Raji (cell line): ENCODE results near the gene MSRB1.

ENCODE experiments used
- POLR2A ChIP-seq: IDR thresholded peaks from 2 replicates; pipeline ENCODE4 v1.6.1; 2011; ENCODE audit warnings: low read depth, low read length, control low read depth; ENCODE audit not compliant: insufficient read depth

The MSRB1 gene

DNA sequence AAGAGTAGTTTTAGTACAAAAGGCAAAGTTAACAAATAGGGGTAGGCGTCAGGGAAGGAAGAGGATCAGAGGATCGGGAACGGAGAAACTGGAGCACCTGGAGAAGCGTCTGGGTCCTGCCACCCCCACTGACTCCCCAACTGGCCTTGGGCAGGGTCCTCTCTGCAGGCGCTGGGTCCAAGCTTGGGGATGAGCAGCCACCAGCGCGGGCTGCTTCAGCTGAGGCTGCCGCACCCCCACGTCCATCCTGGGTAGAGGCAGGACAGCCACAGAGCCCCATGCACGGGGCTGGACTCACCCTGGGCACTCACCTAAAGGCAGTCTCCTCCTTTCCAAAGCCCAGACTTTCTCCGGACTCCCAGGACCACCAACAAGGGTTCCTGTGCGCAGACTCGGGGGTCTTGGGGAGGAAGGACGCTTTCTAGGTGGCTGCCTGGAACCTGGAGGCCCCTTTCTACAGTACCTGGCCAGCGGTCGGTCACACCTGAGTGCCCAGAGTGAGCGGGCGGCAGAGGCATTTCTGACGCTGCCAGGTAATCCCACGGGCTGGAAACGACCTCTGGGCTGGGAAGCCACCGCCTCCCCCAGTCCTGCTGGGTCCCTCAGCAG, 25.8 kb downstream of the MSRB1 start:
- no peak for TF ChIP-seq POLR2A

- TF ChIP-seq POLR2A, result no peak
Observed at GRCh38 chr16:1916640-1916990, 26.4 kb downstream of the MSRB1 start.

DNA sequence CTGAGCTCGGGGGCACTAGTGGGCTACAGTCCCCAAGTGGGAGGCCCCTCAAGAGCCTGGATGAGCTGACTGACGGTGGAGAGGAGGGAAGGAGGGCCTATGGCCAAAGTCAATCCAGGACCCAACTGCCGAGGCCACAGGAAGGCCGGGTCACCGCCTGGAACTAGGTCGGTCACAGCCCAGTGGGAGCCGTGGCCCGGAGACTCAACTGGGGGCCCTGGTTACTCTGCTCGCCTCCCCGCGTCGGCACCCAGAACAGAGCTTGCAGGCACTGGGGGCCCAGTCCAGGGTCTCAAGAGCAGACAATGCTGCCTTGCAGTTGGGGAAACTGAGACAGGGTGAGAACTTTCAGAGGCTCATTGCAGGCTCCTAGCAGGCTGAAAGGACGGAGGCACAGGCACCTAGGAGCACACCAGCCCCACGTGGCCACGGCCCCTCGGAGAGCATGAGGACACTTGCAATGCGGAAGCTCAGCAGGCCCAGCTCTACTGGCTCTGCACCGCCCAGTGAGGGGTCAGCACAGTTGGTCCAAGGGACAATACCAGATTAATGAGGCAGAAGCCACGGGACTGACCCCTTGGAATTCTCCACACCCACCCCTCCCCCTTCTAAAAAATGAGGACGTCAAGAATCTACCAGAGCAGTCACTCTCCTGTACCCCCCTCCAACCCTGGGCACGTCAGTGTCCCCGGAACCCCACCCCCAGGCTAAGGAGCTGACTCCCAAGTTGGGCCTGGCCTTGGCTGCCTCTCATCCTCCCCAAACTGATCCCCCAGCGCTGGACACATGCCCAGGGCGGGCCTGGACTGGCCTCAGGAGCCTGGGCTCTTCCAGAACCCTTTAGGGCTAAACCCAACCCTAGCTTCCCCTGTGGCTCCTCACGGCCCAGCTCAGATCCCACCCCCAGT, 27.0 kb downstream of the MSRB1 start:
- TF ChIP-seq POLR2A, result no peak

GRCh38 chr16:1914988-1915387, 28.0 kb downstream of the MSRB1 start:
- TF ChIP-seq POLR2A, result no peak

DNA sequence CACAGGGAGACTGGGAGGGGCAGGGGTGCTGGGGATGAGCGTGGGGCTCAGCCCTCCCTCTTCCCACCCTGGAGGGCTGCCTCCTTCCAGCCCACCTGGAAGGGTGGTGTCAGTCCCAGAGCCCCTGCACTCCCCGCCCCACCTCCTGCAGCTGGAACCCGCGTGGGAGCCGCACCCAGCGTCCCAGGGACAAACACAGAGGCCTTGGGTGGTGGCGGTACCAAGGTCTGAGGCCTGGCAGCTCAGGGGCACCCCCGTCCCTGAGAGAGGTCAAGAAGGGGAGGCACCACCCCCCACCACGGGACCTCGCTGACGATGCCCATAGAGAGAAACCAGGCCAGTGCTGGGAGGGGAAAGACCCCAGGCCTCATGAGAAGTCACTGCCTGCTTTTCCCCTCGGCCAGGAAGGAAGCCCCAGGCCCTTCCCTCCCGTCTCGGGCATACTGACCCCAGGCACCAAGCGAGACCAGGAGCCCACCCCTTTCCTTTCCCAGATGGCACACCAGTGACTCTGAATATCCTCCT, 28.9 kb downstream of the MSRB1 start:
- no peak for TF ChIP-seq POLR2A

- TF ChIP-seq POLR2A, result no peak
Observed at GRCh38 chr16:1913327-1914083, 29.5 kb downstream of the MSRB1 start.

DNA sequence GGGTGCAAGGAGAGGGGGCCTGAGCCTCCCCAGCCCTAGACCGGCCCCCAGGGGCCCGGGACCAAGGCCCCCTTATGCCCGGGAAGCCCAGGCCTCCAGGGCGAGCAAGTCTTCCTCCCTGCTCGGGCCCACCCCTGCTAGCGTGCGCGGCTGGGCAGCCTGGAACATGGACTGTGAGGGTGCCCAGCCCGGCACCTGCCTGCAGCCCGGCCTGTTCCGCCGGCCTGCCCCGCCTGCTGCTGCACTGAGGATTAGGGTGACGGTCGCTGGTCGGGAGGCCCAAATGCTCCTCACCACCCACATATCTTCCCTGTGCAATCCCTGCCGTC, 30.8 kb downstream of the MSRB1 start:
- TF ChIP-seq POLR2A, result no peak

- TF ChIP-seq POLR2A, result no peak
Observed at GRCh38 chr16:1911467-1912214, 31.4 kb downstream of the MSRB1 start.

GRCh38 chr16:1909561-1910231, 33.3 kb downstream of the MSRB1 start:
- no peak for TF ChIP-seq POLR2A

DNA sequence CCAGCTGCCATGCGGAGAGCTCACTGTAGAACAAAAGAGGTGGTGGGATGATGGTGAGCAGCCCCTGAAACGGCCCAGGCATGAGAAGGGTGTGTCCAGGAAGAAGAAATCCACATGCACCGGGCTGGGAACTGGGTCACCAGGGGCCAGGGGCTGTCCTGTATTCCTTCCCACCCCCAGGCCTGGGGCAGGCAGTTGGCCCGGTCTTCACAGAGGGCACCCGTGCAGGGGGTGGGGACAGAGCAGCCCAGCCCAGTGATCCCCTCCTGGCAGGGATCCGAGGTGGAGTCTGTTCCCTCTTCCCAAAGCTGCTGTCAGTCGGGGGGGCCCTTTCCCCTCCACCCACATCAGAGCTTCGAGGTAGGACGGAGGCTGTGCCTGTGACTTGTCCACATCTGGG, 34.0 kb downstream of the MSRB1 start:
- no peak for TF ChIP-seq POLR2A

DNA sequence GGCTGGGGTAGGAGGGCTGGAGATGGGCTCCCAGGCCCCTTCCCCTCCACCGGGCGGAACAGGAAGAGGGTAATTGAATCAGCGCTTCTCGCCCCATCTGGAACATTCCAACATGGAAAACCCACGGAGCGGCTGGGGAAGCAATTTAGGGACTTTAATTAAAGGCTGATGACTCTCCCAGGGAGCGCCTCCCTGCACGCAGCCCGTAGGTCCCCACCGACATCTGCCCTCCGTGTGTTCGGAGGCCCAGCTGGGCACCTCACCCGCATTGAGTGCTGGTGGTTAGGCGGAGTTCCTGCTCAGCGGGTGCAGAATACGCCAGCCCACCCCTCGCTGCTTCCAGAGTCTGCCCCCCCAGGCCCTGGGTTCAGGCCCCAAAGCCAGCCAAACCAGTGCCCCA, 34.8 kb downstream of the MSRB1 start:
- TF ChIP-seq POLR2A, result no peak

DNA sequence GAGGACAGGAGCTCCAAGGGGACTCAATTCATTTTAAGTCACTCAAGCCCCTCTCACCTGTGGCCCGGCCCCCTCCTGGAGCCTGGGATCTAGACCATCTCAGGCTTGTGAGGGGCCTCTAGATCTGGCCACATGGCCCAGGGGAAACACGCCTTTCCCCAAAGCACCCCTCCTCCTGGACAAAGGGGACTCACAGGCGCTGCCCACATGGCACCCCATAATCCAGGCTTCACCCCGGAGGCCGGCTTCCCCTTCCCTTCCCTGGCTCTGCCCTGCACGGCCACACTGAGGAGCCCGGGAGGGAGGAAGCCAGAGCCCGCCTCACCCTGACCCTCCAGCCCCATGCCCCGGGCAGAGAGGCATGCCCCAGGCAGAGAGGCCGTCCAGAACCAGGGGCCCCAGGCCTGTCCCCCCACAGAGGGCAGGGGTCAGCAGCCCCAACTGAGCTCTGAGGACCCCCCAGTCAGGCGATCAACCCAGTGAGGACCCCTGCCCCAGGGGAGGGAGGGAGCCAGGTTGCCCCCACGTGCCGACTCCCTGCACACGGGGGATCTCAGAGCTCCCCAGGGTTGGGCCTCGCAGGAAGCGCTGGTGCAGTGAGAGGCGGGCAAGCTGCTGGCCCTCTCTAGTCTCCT, 35.7 kb downstream of the MSRB1 start:
- no peak for TF ChIP-seq POLR2A

GRCh38 chr16:1906846-1907165, 36.2 kb downstream of the MSRB1 start:
- TF ChIP-seq POLR2A, result no peak
